ENCODE measurements around the gene FIBCD1. TPM values are rescaled to one million over a fixed set of nuclear protein-coding genes. Genes with fewer than 3 reads are reported as not detected.

The FIBCD1 gene
- total and polyA plus RNA-seq, 2 experiments from 2014 or later = 4.4 to 5.6 TPM

- TF ChIP-seq ZNF462 (CRISPR knock-in tag; IDR thresholded peaks at IDR 0.05) = no peak
- no peak for TF ChIP-seq CTCF (conservative IDR thresholded peaks at IDR 0.05; ENCODE audit: low read depth in 2 of 2)
- TF ChIP-seq JUNB (IDR thresholded peaks at IDR 0.05; ENCODE audit: unreplicated experiment) = no peak
- TF ChIP-seq ZNF331 (CRISPR knock-in tag; IDR thresholded peaks at IDR 0.05; ENCODE audit: low read depth) = no peak
- TF ChIP-seq STAT1 (IDR thresholded peaks at IDR 0.05; ENCODE audit: unreplicated experiment) = no peak
- no peak for TF ChIP-seq POLR2AphosphoS5 (IDR thresholded peaks at IDR 0.05; ENCODE audit: low read depth)
Observed at GRCh38 chr9:130921300-130921988, 17.6 kb downstream of the FIBCD1 start (continued).

- no peak overlapping the region for H2AFZ ChIP-seq
- Mint-ChIP-seq H3K36me3 (ENCODE audit: low read depth) (no peaks in the 10 kb centered on the region), H3K4me3 (no peak overlapping the region), H3K27ac (no peak overlapping the region), H3K27me3 (ENCODE audit: insufficient read depth, low read depth, poor library complexity) (peaks cover 10% of the 10 kb centered on the region), H3K9me3 (no peaks in the 10 kb centered on the region), H3K4me1 (peaks cover 11% of the 10 kb centered on the region)
- H3F3A ChIP-seq (replicated peaks; ENCODE audit: low read depth) = no peaks in the 10 kb centered on the region
- no peak overlapping the region for H3K4me3 ChIP-seq
- no peaks in the 10 kb centered on the region for H3K27me3 ChIP-seq (ENCODE audit: insufficient read depth)
- no peak overlapping the region for H3K4me2 ChIP-seq
- H4K20me1 ChIP-seq (replicated peaks; ENCODE audit: insufficient read depth) = no peaks in the 10 kb centered on the region
- no peaks in the 10 kb centered on the region for H3K36me3 ChIP-seq (ENCODE audit: insufficient read depth)
- H3K79me2 ChIP-seq (replicated peaks; ENCODE audit: insufficient read depth) = no peaks in the 10 kb centered on the region
- no peak overlapping the region for H3K27ac ChIP-seq (ENCODE audit: low read depth)
- ATAC-seq (no peak), DNase-seq (ENCODE audit: low spot score) (no peak)
- H3K9me2 ChIP-seq (ENCODE audit: insufficient read depth) = no peaks in the 10 kb centered on the region
- H3K4me1 ChIP-seq (ENCODE audit: insufficient read depth) = no peaks in the 10 kb centered on the region
- TF ChIP-seq EZH2phosphoT487 (IDR thresholded peaks at IDR 0.05; ENCODE audit: unreplicated experiment) (no peak), ZNF331 (CRISPR knock-in tag; IDR thresholded peaks at IDR 0.05; ENCODE audit: low read depth) (no peak), ZNF462 (CRISPR knock-in tag; IDR thresholded peaks at IDR 0.05) (no peak)
Observed at GRCh38 chr9:130920762-130921299, 18.2 kb downstream of the FIBCD1 start.

Measured in GM23338 (cell line).